T-helper 17 cell (primary cell): Measurements from ENCODE around the gene UBALD1. TPM values are rescaled to one million over a fixed set of nuclear protein-coding genes. Genes with fewer than 3 reads are reported as not detected.
A peak's percentile ranks its signal among the peaks of the same experiment; 100 is the strongest.

Experiments
- ATAC-seq: fragments of 150-1000 bp; cut with Tn5 transposase; 2 replicates; pipeline ENCODE4 v1.10.0; 2021; ENCODE audit warnings: mild to moderate bottlenecking, moderate library complexity
- DNase-seq, 3 donors: peaks; one replicate each; pipeline versions ENCODE4 v3.0.0 to v3.0.0-alpha.2; 2020 to 2021
- H3K9me3 ChIP-seq: one replicate; pipeline ENCODE4 v1.7.0; 2013; ENCODE audit warnings: low read length, mild to moderate bottlenecking; ENCODE audit not compliant: control insufficient read depth, poor library complexity, severe bottlenecking
- H3K27ac Mint-ChIP-seq: one replicate; pipeline ENCODE4 v1.8.0; 2022; ENCODE audit warnings: mild to moderate bottlenecking, moderate library complexity, mixed read lengths
- H3K27me3 Mint-ChIP-seq: one replicate; pipeline ENCODE4 v1.8.0; 2022; ENCODE audit warnings: mixed read lengths
- H3K36me3 Mint-ChIP-seq: one replicate; pipeline ENCODE4 v1.8.0; 2022; ENCODE audit warnings: low read depth, mixed read lengths
- H3K4me1 Mint-ChIP-seq: one replicate; pipeline ENCODE4 v1.8.0; 2022; ENCODE audit warnings: mild to moderate bottlenecking, mixed read lengths
- H3K4me3 Mint-ChIP-seq: one replicate; pipeline ENCODE4 v1.8.0; 2022; ENCODE audit warnings: mild to moderate bottlenecking, moderate library complexity, mixed read lengths
- total RNA-seq, 4 donors: library from RNA in 2 of 4; stranded (reverse) in 2 of 4; gene quantifications; one replicate each; pipeline ENCODE4 v1.2.3 and lab custom pipeline; 2022 to 2026

The UBALD1 gene
- total RNA-seq, 2 donors from 2014 or later: 25.8 to 26.6 TPM

DNA sequence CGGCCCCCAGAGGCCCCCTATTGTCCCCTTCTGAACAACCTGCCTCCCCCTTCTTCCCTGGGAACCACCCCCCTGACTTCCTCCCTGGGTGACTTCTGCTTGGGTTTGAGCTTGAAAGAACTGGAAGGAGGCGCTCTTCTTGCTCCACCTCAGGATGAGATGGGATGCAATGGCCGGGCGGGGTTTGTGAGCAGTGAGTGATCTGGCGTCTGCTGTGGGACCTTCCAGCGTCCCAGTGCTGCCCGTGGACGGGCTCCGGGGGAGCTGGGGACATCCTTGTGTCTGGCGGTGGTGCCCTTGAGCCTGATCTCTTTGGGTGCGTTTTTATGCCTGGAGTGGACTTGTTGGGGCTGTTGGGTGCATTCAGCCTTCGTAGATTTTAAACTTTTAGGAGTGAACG lies 21.5 kb upstream of the UBALD1 start:
- Mint-ChIP-seq H3K36me3 (no peaks in the 10 kb centered on the region), H3K27ac (no peak overlapping the region), H3K4me3 (no peak overlapping the region), H3K27me3 (no peaks in the 10 kb centered on the region), H3K4me1 (peaks cover 13% of the 10 kb centered on the region)
- no peaks in the 10 kb centered on the region for H3K9me3 ChIP-seq
- no peak for DNase-seq
- no peak for ATAC-seq

DNA sequence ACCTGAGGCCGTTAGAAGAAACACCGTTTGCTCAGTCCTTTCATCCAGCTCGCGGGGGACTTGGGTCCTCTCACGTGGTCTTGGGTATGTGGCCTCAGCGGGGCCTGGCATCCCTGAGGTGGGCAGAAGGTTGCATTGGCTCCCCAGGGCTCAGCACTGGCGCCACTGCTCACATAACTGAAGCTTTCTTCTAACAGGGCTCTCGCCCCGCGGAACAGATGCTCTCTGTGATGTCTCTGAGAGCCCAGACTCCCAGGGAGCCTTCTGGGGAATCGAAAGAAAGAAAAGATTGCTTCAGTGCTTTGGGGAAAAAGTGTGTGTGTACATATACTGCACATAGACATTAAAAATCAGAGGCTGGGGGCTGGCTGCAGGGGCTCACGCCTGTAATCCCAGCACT lies 20.1 kb upstream of the UBALD1 start:
- ATAC-seq (no peak), DNase-seq (no peak)
- H3K4me3 Mint-ChIP-seq: no peak overlapping the region
- H3K4me1 Mint-ChIP-seq: peaks cover 4% of the 10 kb centered on the region
- no peaks in the 10 kb centered on the region for H3K9me3 ChIP-seq
- no peaks in the 10 kb centered on the region for H3K36me3 Mint-ChIP-seq
- no peaks in the 10 kb centered on the region for H3K27me3 Mint-ChIP-seq
- H3K27ac Mint-ChIP-seq: peak overlapping the region; percentile 24

DNA sequence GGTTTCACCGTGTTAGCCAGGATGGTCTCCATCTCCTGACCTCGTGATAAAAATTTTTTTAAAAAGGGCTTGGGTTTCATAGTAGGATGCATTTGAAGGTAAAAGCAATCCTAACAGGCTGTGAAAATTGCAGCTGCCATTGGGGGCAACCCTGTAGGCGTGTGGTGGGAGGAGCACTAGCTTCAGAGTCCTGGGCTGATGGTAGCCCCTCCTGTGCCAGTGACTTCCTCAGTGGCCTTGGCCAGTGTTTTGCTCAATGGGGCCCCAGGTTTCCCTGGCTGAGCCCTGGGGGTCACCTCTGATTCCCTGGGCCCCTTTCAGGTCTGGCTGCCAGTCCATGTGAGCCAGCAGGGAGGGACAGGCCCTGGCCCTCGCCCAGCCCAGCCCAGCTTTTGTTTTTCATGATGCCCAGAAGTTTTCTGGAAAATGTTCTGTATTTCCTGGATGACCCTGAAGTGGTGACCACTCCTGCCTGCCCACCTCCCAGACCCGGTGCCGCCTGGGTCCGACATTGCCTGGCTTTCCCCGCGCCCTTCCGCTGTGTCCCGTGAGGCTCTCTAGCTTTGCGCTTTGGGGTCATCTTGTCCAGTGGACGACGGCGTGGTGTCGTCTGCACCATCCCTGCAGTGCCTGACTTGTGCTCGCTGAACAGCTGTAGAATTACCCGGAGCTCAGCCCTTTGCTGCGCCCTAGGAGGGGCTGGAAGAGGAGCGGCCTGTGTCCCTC lies 19.4 kb upstream of the UBALD1 start:
- Mint-ChIP-seq H3K36me3 (peaks cover under 1% of the 10 kb centered on the region), H3K27ac (peak overlapping the region; percentile 24), H3K4me1 (peaks cover 6% of the 10 kb centered on the region)

DNA sequence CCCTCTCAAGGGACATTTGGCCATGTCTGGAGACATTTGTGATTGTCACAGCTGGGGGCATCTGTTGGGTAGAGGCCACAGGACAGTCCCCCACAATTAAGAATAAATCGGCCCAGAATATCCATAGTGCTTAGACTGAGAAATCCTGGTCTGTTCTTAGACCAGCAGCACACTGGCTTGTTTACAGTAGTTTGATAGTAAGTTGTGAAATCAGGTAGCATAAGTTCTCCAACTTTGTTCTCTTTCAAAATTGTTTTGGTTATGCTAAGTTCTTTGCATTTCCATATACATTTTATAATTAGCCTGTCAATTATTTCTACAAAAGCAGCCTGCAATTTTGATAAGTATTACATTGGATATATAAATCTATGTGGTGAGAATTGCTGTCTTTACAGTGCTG lies 16.8 kb upstream of the UBALD1 start:
- Mint-ChIP-seq H3K4me3 (no peak overlapping the region), H3K27ac (no peak overlapping the region), H3K36me3 (peaks cover 3% of the 10 kb centered on the region), H3K27me3 (no peaks in the 10 kb centered on the region), H3K4me1 (peaks cover 11% of the 10 kb centered on the region)
- H3K9me3 ChIP-seq: no peaks in the 10 kb centered on the region
- DNase-seq: no peak
- ATAC-seq: no peak

More for the DNA sequence above, 19.4 kb upstream of the UBALD1 start:
- ATAC-seq: no peak
- Mint-ChIP-seq H3K27me3 (no peaks in the 10 kb centered on the region), H3K4me3 (no peak overlapping the region)
- DNase-seq: no peak
- no peaks in the 10 kb centered on the region for H3K9me3 ChIP-seq

DNA sequence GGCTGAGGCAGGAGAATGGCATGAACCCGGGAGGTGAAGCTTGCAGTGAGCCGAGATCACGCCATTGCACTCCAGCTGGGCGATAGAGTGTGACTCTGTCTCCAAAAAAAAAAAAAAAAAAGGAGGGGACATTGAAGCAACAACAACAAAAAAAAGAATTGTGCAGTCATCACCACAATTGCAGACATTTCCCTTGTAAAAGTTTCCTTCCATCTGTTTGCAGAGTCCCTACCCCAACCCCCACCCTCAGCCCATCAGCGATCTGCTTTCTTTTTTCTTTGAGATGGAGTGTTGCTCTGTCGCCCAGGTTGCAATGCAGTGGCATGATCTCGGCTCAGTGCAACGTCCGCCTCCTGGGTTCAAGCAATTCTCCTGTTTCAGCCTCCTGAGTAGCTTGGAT lies 13.6 kb upstream of the UBALD1 start:
- DNase-seq: no peak
- H3K27me3 Mint-ChIP-seq: no peaks in the 10 kb centered on the region
- no peak overlapping the region for H3K4me3 Mint-ChIP-seq
- H3K36me3 Mint-ChIP-seq: peaks cover 5% of the 10 kb centered on the region
- ATAC-seq: no peak
- peak overlapping the region; percentile 60 for H3K27ac Mint-ChIP-seq
- no peaks in the 10 kb centered on the region for H3K9me3 ChIP-seq
- peaks cover 27% of the 10 kb centered on the region for H3K4me1 Mint-ChIP-seq

DNA sequence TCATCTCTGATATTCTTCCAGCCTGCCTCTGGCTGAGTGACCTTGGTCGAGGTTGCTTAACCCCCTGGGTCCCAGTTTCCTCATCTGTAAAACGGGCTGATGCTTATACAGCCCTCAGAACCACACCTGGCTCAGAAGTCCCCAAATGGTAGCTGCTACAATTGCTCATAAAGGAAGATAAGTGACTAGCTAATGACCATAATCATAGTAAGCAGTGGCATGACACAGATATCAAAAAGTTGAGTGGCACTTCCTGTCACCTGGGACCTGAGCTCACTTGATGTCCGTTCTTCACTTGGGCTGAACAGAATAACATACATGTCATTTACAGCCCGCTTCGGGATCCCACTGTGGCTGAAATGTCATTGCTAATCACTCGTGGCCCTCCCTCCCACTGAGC lies 11.7 kb upstream of the UBALD1 start:
- H3K9me3 ChIP-seq: no peaks in the 10 kb centered on the region
- peak overlapping the region; percentile 95 for H3K27ac Mint-ChIP-seq
- ATAC-seq: no peak

DNA sequence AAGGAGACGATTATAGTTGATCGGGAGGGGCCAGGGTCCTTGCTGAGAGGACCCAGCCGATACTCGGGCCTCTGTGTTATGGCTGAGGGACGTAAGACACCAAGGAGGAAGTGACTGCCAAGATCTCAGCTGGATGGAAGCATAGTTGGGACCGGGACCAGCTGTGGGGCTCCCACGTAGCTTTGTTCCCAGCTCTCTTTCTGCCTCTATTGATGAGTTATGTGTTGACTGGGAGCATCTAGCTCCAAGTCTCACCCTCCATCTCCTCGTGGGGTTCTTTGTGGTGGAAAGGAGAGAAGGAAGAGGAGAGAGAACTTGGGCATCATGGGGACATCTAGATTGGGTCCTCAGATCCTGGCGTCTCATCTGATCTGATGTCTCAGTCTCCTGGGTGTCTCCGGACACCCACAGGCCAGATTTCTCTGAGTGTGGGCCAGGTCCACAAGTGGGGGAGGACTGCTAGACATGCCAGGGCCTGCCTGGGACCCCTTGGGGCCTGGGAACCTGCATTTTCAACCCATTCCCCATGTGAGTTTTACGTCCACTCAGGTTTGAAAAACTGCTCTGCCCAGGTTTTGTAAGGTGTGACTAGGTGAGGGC lies 11.0 kb upstream of the UBALD1 start:
- Mint-ChIP-seq H3K36me3 (peaks cover 5% of the 10 kb centered on the region), H3K4me1 (peaks cover 27% of the 10 kb centered on the region), H3K27ac (peak overlapping the region; percentile 95), H3K4me3 (peak overlapping the region; percentile 96), H3K27me3 (no peaks in the 10 kb centered on the region)
- DNase-seq: no peak
- no peak for ATAC-seq
- H3K9me3 ChIP-seq: no peaks in the 10 kb centered on the region

More for the DNA sequence above, 11.7 kb upstream of the UBALD1 start:
- Mint-ChIP-seq H3K27me3 (no peaks in the 10 kb centered on the region), H3K4me3 (peak overlapping the region; percentile 96), H3K36me3 (peaks cover 5% of the 10 kb centered on the region), H3K4me1 (peaks cover 27% of the 10 kb centered on the region)
- DNase-seq: no peak

DNA sequence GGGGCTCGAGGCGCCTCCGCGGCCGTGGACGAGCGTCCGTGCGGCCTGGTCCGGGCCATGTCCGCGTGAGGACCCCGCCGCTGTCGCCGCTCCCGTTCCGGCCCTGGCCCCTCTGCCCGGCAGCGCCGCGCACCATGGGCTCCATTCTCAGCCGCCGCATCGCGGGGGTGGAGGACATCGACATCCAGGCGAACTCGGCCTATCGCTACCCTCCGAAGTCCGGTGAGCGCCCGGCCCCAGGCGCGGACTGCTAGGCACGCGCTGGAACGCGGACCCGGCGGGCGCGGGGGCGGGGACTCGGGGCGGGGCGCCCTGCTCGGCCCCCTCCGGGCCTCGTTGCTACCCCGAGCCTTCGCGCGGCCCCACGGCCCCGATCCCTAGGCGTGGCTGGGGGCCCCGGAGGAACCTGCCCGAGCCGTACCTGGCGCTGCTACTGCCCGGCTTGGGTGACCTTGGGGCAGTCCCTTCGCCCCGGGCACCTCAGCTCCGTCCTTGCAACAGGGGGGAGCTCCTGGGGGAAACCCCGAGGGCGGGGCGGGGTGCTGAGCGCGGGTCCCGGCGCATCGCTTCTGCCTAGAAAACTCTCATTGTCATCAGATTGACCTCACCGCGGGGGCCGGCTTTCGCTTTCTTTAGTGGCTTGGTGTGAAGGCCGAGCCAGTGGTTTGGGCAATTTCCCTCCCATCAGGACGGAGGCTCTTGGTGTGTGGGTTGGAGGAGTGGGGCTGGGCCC lies 10.3 kb upstream of the UBALD1 start:
- H3K9me3 ChIP-seq: no peaks in the 10 kb centered on the region
- Mint-ChIP-seq H3K27me3 (no peaks in the 10 kb centered on the region), H3K4me1 (peaks cover 27% of the 10 kb centered on the region), H3K4me3 (peak overlapping the region; percentile 96), H3K27ac (peak overlapping the region; percentile 95), H3K36me3 (peaks cover 5% of the 10 kb centered on the region)
- DNase-seq: peak; percentile 56 to 57 (median 56)
- peak; percentile 44 for ATAC-seq

DNA sequence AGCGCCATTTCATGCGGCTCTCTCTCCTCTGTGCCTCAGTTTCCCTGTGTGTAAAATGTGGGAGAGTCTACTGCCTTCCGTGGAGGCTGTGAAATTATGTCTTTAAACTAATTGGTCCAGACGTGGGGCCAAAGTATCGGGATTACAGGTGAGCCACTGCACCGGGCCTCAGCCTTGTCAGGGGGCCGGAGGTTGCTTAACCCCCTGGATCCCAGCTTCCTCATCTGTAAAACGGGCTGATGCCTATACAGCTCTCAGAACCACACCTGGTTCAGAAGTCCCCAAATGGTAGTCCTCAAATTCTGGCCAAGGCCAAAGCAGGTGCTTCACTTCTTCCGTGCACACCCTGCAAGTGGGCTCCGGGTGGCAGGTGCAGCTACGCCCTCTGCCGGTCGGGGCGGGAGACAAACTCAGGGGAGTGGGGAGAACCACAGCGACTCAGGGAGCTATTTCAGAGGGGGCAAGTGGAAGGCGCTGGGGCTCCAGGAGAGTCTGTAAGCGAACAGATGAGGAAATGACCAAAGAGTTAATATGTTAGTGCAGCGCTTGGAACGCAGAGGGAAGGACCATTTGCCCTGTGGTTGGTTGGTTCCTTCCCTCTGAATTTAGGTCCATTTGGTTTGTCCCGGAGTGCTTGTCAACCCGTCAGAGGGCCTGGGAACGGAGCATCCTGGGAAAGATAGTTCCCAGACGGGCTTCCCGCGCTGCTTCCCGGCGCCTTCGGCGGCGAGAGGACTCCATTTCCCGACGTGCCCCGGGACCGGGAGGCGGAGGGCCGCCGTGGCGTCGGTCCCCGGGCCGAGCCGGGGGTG lies 9.5 kb upstream of the UBALD1 start, which contains the start of gene MGRN1:
TSS of gene MGRN1 (plus strand) at position 812 of the 812 bp plus-strand sequence. CDS start 135 bp downstream, outside the sequence.
- Mint-ChIP-seq H3K27me3 (no peaks in the 10 kb centered on the region), H3K4me1 (peaks cover 25% of the 10 kb centered on the region), H3K36me3 (peaks cover 5% of the 10 kb centered on the region), H3K27ac (peak within 1 kb of the TSS; percentile 95), H3K4me3 (peak within 1 kb of the TSS; percentile 96)
- no peaks in the 10 kb centered on the region for H3K9me3 ChIP-seq
- ATAC-seq (peak; percentile 93), DNase-seq (peak; percentile 81 to 88 (median 87))

DNA sequence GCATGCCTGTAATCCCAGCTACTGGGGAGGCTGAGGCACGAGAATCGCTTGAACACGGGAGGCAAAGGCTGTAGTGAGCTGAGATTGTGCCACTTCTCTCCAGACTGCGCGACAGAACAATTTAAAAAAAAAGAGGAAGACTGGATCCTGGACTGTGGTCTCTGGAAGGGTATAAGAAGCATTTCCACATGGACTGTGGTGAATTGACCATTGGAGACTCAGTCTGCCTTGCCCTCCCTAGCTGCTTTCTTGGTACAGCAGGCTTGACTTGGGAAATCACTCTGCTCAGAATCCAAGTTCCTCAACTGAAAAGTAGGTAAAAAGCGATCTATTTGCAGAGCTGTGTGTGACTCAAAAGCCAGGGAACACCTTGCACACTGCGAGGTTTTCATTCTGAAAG lies 8.9 kb upstream of the UBALD1 start:
- H3K9me3 ChIP-seq: no peaks in the 10 kb centered on the region
- no peak overlapping the region for H3K27ac Mint-ChIP-seq
- H3K36me3 Mint-ChIP-seq: peaks cover 2% of the 10 kb centered on the region
- no peak for ATAC-seq
- H3K27me3 Mint-ChIP-seq: no peaks in the 10 kb centered on the region
- DNase-seq: no peak
- peak overlapping the region; percentile 59 for H3K4me3 Mint-ChIP-seq
- peaks cover 21% of the 10 kb centered on the region for H3K4me1 Mint-ChIP-seq

DNA sequence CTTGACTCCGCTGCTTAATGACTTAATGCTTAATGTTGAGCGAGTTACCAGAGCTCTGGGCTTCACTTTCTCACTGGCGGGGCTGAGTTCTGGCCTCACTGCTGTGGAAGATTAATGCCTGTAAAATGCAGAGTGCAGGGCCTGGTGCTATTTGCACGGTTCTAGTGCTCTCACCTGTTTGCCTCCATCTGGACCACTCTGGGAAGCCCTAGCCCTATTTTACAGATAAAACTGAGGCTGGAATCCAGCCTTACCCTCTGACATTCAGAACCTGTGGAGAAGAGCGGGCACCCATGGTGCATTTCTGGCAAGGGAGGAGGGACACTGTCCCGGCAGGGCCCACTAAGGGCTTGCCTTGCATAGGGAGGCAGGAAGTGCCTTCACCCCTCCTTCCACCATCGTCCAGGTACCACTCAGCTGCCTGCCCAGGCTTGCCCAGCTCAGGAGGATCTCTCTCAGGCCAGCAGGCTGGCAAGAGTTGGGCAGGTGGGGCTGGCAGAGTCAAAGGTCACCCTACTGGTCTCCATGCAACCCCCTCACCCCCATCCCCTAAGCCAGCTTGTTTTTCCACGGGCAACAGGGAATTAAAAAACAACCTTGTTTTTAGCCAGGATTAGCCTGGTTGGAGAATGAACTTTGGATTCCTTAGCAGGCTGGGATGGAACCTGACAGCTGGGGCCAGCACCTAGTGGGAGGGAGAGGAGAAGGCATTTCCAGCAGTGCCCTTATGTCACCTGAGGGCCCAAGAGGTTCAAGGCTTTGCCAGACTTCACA lies 4.1 kb upstream of the UBALD1 start:
- no peak for ATAC-seq
- H3K27me3 Mint-ChIP-seq: no peaks in the 10 kb centered on the region
- peaks cover 2% of the 10 kb centered on the region for H3K36me3 Mint-ChIP-seq
- no peaks in the 10 kb centered on the region for H3K9me3 ChIP-seq
- peaks cover 8% of the 10 kb centered on the region for H3K4me1 Mint-ChIP-seq
- no peak overlapping the region for H3K4me3 Mint-ChIP-seq
- no peak for DNase-seq
- H3K27ac Mint-ChIP-seq: no peak overlapping the region

DNA sequence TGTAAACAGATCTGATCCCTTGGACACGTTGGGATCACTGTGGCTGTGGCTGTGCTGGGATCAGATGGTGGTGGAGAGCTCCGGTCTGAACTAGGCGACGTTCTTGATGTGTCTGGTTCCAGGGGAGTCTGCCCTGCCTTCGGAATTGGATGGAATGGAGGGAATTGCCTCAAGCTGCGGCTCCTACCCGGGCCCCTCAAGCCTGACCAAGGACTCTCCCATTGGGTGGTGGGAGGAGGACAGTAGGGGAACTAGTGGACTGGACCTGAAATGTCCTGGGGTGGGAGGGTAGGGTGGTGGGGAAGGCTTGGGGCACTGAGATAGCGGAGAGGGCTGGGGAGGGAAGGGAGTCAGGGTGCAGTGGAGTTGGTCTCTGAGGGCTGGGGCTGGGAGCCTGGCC lies 3.2 kb upstream of the UBALD1 start:
- Mint-ChIP-seq H3K27me3 (no peaks in the 10 kb centered on the region), H3K4me3 (no peak overlapping the region), H3K4me1 (peaks cover 10% of the 10 kb centered on the region), H3K36me3 (peaks cover 2% of the 10 kb centered on the region), H3K27ac (peak overlapping the region; percentile 92)
- H3K9me3 ChIP-seq: no peaks in the 10 kb centered on the region
- DNase-seq: no peak
- no peak for ATAC-seq
